Prostate gland (tissue), 2 donors: ENCODE data around the gene ZNF219. TPM values are rescaled to one million over a fixed set of nuclear protein-coding genes. Genes with fewer than 3 reads are reported as not detected.

Experiments used
- DNase-seq: peaks from one replicate; pipeline ENCODE4 v3.0.0-alpha.2; 2019; ENCODE audit warnings: low spot score
- H3K27ac ChIP-seq, 2 donors: fragments of 200-600 bp; sonication (generic); 2 replicates each; pipeline ENCODE4 v1.5.1; 2017 to 2019
- H3K27me3 ChIP-seq: fragments of 200-600 bp; sonication (generic); replicated peaks from 2 replicates; pipeline ENCODE4 v1.5.1; 2019; ENCODE audit not compliant: insufficient read depth
- H3K36me3 ChIP-seq, 2 donors: fragments of 200-600 bp; sonication (generic); 1 replicate in 1 of 2; 2 replicates in 1 of 2; pipeline versions ENCODE4 v1.5.1 to v1.8.1; 2017 to 2019
- H3K4me1 ChIP-seq: fragments of 200-600 bp; sonication (generic); replicated peaks from 2 replicates; pipeline ENCODE4 v1.5.1; 2019
- H3K4me3 ChIP-seq, 2 donors: fragments of 200-600 bp; sonication (generic); 2 replicates each; pipeline ENCODE4 v1.5.1; 2017 to 2019
- H3K9me3 ChIP-seq: fragments of 200-600 bp; sonication (generic); 2 replicates; pipeline ENCODE4 v1.5.1; 2017
- CTCF ChIP-seq, 4 experiments: fragments of 200-600 bp in 2 of 4; fragments of 450-650 bp in 2 of 4; sonication (generic) in 2 of 4; IDR thresholded peaks; 1 replicate in 3 of 4; 2 replicates in 1 of 4; pipeline ENCODE4 v1.5.1; 2016 to 2019; ENCODE audit warnings: antibody characterized with exemption in 4 of 4, mild to moderate bottlenecking in 2 of 4, moderate library complexity in 2 of 4
- POLR2A ChIP-seq: fragments of 450-650 bp; IDR thresholded peaks from one replicate; pipeline ENCODE4 v1.6.1; 2016; ENCODE audit warnings: antibody characterized with exemption, mild to moderate bottlenecking
- POLR2AphosphoS5 ChIP-seq: sonication (generic); formaldehyde crosslinking; IDR thresholded peaks from one replicate; pipeline ENCODE4 v1.6.1; 2017; ENCODE audit warnings: antibody characterized with exemption
- WGBS: methylation state at CpG from one replicate; pipeline ENCODE4 v1.1.5; 2018; 5-methylcytosine and 5-hydroxymethylcytosine counted together
- intact Hi-C: fragments of 100-400 bp; cut with DNase I; formaldehyde crosslinking; loops from one replicate; pipeline ENCODE4 v1.14.2; 2022
- total RNA-seq, 2 donors: library from RNA; depleted of rRNA; stranded (reverse); fragments of >200 nt; gene quantifications; one replicate each; pipeline ENCODE4 v1.1.0, GENCODE V29; 2016

ZNF219 gene
- total RNA-seq, 2 donors from 2014 or later = 56.8 to 89.8 TPM

- intact Hi-C loops = loop anchor here (5.0 to 10.0 kb wide), 2 partner anchors 73 to 475 kb away; no protein-coding TSS in a partner anchor
- Histone ChIP-seq H3K4me3 (no peak overlapping the region), H3K36me3 (peaks cover 0 to 3% of the 10 kb centered on the region in 2 donors), H3K27ac (no peak overlapping the region), H3K27me3 (no peaks in the 10 kb centered on the region), H3K4me1 (no peaks in the 10 kb centered on the region), H3K9me3 (no peaks in the 10 kb centered on the region)
- no peak for TF ChIP-seq POLR2A
- no peak for TF ChIP-seq POLR2AphosphoS5
- TF ChIP-seq CTCF (IDR thresholded peaks at IDR 0.05) = no peak
- 77% methylated on average over 5 of the region's 5 CpGs for WGBS
- no peak for DNase-seq
Observed at GRCh38 chr14:21089877-21090193, 8.6 kb downstream of the ZNF219 start.

GRCh38 chr14:21089271-21089670, 9.2 kb downstream of the ZNF219 start:
- no peaks in the 10 kb centered on the region for H3K4me1 ChIP-seq

GRCh38 chr14:21088687-21089086, 9.8 kb downstream of the ZNF219 start:
- no peak for DNase-seq
- TF ChIP-seq POLR2A = no peak
- TF ChIP-seq POLR2AphosphoS5 = no peak
- TF ChIP-seq CTCF (IDR thresholded peaks at IDR 0.05) = no peak
- Histone ChIP-seq H3K9me3 (no peaks in the 10 kb centered on the region), H3K27ac (no peak overlapping the region), H3K4me1 (no peaks in the 10 kb centered on the region), H3K4me3 (no peak overlapping the region), H3K27me3 (no peaks in the 10 kb centered on the region), H3K36me3 (peaks cover 0 to 3% of the 10 kb centered on the region in 2 donors)
- 79% methylated on average over 4 of the region's 4 CpGs for WGBS
- intact Hi-C loops = no loop called here

More at GRCh38 chr14:21089271-21089670, 9.2 kb downstream of the ZNF219 start:
- no peak for TF ChIP-seq POLR2AphosphoS5
- TF ChIP-seq POLR2A = no peak
- Histone ChIP-seq H3K36me3 (peaks cover 0 to 3% of the 10 kb centered on the region in 2 donors), H3K9me3 (no peaks in the 10 kb centered on the region), H3K4me3 (no peak overlapping the region), H3K27ac (no peak overlapping the region), H3K27me3 (no peaks in the 10 kb centered on the region)
- DNase-seq = no peak
- WGBS = 23% methylated on average over 1 of the region's 1 CpG
- intact Hi-C loops = no loop called here

GRCh38 chr14:21087294-21088091, 11.0 kb downstream of the ZNF219 start:
- intact Hi-C loops = no loop called here
- H3K27ac ChIP-seq = no peak overlapping the region
- H3K4me3 ChIP-seq = no peak overlapping the region
- H3K4me1 ChIP-seq = no peaks in the 10 kb centered on the region
- H3K36me3 ChIP-seq = peaks cover 0 to 3% of the 10 kb centered on the region in 2 donors
- no peaks in the 10 kb centered on the region for H3K27me3 ChIP-seq
- WGBS = 44% methylated on average over 19 of the region's 19 CpGs
- H3K9me3 ChIP-seq = no peaks in the 10 kb centered on the region
- no peak for DNase-seq
- TF ChIP-seq CTCF (IDR thresholded peaks at IDR 0.05) (no peak), POLR2A (no peak), POLR2AphosphoS5 (no peak)

GRCh38 chr14:21086908-21087293, 11.6 kb downstream of the ZNF219 start:
- DNase-seq = no peak
- no peaks in the 10 kb centered on the region for H3K4me1 ChIP-seq
- no peak overlapping the region for H3K4me3 ChIP-seq
- H3K9me3 ChIP-seq = no peaks in the 10 kb centered on the region
- TF ChIP-seq CTCF (IDR thresholded peaks at IDR 0.05) = no peak
- TF ChIP-seq POLR2A = no peak
- TF ChIP-seq POLR2AphosphoS5 = no peak
- H3K27me3 ChIP-seq = no peaks in the 10 kb centered on the region
- WGBS = 87% methylated on average over 4 of the region's 4 CpGs
- peaks cover 0 to 3% of the 10 kb centered on the region in 2 donors for H3K36me3 ChIP-seq
- intact Hi-C loops = no loop called here
- no peak overlapping the region for H3K27ac ChIP-seq
